HG03064 (cell line): ENCODE results near the gene ING1.
A peak's percentile ranks its signal among the peaks of the same experiment; 100 is the strongest.
"Not testable (repeated sequence)": the region's sequence is repeated elsewhere in the genome, so short reads cannot be mapped to it uniquely, and the experiment has no call there.

Source experiments
- ATAC-seq: cut with Tn5 transposase; IDR thresholded peaks from one replicate; pipeline ENCODE4 v1.9.1; 2021; ENCODE audit warnings: low read depth; ENCODE audit not compliant: unreplicated experiment

ING1 gene

GRCh38 chr13:110689711-110690110 is 23.8 kb upstream of the ING1 start:
- ATAC-seq: no peak

DNA sequence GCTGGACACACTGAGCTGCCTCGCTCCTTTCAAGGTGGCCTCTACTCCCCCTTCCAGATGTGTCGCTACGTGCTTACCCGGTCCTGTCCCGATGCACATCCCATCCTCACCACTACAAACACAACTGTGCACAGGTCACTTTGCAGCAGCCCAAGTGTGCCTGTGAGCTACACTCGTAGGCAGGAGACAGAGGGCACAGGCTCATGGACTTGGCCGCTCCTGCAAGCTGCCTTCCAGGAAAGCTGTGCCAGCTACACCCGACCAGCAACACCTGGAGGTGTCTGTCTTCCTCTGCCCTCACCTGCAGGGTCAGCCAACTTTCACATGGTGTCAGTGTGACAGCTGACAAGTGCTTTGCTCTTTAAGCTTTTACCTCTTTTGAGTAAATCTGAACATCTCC is 23.0 kb upstream of the ING1 start:
- no peak for ATAC-seq

DNA sequence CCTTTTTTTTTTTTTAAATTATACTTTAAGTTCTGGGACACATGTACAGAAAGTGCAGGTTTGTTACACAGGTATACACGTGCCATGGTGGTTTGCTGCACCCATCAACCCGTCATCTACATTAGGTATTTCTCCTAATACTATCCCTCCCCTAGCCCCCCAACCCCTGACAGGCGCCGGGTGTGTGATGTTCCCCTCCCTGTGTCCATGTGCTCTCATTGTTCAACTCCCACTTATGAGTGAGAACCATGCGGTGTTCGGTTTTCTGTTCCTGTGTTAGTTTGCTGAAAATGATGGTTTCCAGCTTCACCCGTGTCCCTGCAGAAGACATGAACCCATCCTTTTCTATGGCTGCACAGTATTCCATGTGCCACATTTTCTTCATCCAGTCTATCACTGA is 17.7 kb upstream of the ING1 start:
- ATAC-seq: not testable (repeated sequence)

DNA sequence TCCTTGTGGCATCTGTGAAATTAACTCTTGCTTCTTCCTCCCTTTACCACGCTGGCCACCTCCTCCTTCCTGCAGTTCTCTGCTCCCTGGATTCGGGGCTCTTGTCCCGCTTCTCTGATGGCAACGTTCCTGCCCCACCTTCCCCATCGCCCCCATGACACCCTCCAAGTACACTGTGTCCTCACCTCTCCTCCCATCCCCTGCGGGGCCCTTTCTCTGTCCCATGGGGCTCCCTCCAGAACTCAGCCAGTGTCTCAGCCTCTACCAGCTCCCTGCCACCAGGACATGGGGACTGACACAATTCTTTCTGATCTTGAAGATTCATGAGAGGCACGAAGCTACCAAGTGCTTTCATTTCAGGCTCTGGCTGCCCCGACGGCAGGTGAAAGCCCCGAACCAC is 16.7 kb upstream of the ING1 start:
- no peak for ATAC-seq

- no peak for ATAC-seq
Measured at GRCh38 chr13:110697842-110698241, 15.7 kb upstream of the ING1 start.

GRCh38 chr13:110698689-110699088 is 14.8 kb upstream of the ING1 start:
- ATAC-seq: peak; percentile 74

DNA sequence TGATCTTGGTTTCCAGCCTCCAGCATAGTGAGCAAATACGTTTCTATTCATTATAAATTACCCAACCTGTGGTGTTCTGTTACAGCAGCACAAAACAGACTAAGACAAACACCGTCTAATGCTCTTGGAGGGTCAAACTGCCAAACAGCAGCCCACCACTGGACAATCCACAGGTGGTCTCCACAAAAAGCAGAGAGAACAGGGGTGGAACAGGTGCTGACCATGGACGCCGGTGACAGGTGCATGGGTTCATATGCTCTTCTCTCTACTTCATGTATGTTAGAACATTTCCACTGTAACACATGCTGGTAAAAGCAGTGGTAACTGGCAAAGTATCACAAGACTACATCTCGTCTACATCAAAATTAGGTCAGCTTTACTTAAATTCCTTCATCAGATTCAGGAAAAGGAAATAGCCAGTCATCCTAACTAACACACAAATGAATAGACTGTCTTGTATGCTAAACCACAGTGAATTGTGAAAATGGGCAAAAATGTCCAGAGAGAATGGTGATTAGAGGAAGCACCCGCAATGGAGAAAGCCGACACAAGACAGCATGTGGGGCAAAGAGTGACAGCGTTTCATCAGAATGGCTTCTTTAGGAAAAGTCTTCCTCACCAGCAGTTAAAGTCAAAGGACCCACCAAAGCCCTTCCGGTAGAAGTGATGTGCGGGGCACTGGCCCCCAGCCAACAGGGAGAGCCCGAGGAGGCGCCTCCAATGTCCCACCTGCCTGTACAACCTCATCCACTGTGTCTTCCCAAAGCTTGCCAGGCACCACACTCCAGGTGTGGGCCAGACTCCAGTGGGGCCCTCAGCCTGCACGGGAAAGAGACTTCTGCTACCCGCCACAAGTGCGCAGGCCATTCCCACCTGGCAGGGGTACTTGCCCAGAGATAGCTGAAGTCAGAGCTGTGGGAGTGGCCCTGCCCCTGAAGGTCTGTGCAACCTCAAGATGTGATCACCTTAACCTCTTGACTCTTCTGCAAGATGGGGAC is 14.1 kb upstream of the ING1 start:
- ATAC-seq: no peak

GRCh38 chr13:110700186-110700585 is 13.3 kb upstream of the ING1 start:
- ATAC-seq: no peak

DNA sequence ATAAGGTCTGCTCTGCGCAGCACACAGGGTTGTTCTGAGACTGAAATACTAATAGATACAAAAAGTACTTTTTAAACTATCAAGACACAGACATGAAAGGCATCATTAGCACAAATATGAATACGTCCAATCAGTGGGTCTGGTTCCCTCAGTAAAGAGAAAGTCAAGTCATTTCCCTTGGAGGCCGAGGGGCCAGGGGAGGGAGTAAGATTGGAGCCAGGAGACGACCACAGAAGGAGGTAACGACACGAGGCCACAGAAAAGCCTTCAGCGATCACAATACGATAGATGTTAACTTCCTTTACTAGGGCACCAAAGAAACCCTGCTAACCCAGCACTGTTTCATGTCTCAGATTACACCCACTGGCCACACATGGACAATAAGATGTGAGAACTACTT is 12.9 kb upstream of the ING1 start:
- no peak for ATAC-seq

- ATAC-seq: not testable (repeated sequence)
Measured at GRCh38 chr13:110701061-110701460, 12.4 kb upstream of the ING1 start.

GRCh38 chr13:110702089-110702488 is 11.4 kb upstream of the ING1 start:
- ATAC-seq: no peak

GRCh38 chr13:110702591-110703526 is 10.6 kb upstream of the ING1 start:
- ATAC-seq: no peak

GRCh38 chr13:110705356-110705825 is 8.1 kb upstream of the ING1 start:
- ATAC-seq: no peak

- peak; percentile 96 for ATAC-seq
Measured at GRCh38 chr13:110705826-110706569, 7.5 kb upstream of the ING1 start, which contains the start of gene CARS2. TSS of gene CARS2 (minus strand) at chr13:110706116. CDS start at chr13:110706093, 23 bp downstream.

DNA sequence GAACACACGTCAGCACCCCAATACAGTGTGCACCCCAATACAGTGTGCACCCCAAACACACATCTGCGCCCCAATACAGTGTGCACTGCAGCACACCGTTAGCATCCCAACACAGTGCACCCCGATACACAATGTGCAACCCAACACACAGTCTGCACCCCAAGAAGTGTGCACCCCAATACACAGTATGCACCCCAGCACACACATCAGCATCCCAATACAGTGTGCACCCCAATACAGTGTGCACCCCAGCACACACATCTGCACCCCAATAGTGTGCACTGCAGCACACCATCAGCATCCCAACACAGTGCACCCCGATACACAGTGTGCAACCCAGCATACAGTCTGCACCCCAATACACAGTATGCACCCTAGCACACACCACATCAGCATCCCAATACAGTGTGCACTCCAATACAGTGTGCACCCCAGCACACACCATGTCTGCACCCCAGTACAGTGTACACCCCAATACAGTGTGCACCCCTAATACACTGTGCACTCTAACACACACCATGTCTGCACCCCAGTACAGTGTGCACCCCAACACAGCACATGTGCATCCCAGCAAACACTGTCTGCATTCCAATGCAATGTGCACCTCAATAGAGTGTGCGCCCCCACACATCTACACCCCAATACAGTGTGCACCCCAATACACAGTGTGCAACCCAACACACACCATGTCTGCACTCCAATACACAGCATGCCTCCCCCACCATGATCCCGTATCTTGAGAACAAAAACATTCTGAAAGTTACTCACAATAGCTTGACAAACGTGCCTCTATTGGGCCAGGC is 6.7 kb upstream of the ING1 start:
- ATAC-seq: peak; percentile 3

GRCh38 chr13:110712081-110712848 is 1.2 kb upstream of the ING1 start:
- ATAC-seq: peak; percentile 28

DNA sequence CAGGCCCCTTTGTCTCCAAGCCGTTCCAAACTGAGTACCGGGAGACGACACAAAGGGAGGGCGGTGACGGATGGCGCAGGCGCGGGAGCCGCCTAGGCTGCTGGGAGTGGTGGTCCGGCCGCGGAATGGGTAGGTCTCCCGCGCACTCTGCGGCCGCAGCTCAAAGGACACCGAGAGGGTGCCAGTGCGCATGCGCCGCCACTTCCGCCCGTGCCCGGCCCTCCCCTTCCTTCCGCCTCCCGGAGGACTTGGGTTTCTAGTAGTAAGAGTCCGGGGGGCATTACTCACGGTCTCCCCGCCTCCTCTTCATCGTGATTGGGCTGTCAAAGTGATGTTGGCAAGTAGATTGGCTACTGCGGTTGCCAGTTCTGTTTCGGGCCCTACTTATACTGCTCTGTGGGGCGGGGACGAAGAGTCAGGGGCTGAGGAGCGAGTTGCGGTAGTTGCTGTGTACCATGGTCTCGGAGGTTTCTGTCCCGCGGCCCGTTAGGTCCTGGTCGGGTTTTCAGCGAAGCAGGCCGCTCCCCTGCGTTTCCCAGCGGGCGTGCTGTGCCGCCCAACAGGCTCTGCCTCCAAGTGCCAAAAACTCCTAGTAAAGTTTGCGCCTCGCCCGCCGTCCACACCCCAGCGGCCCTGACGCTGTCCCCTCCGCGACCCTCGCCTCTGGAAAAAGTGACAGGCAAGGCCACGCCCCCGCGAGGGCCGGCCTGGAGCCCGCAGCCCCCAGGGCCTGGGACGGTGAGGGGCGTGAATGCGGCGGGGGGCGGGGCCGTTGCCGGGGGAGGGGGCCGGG is 455 bp upstream of the ING1 start:
- peak; percentile 41 for ATAC-seq
